ENCODE measurements around the gene UQCRHL. TPM values are rescaled to one million over a fixed set of nuclear protein-coding genes. Genes with fewer than 3 reads are reported as not detected.

The UQCRHL gene
- total RNA-seq, 1 experiment from 2014 or later: 4.9 TPM

GRCh38 chr1:15761366-15762128 is 45.9 kb downstream of the UQCRHL start:
- ChIA-PET POLR2A (ENCODE audit: unreplicated experiment) (interaction anchor here (0.6 to 0.7 kb wide), 2 partner anchors 18 to 165 kb away, joined by 5 to 8 read pairs; no protein-coding TSS in a partner anchor), CTCF (no interaction called here)
- TF ChIP-seq CTCF (conservative IDR thresholded peaks at IDR 0.05): no peak
- no peak for TF ChIP-seq EZH2 (IDR thresholded peaks at IDR 0.05; ENCODE audit: low read depth)
- Histone ChIP-seq H3K27ac (no peak overlapping the region), H3K4me2 (no peak overlapping the region), H3K4me3 (no peak overlapping the region), H3K27me3 (ENCODE audit: insufficient read depth, low read depth) (no peaks in the 10 kb centered on the region), H3F3A (ENCODE audit: insufficient read depth, low read depth) (peaks cover 11% of the 10 kb centered on the region; the same call in 1 of the 2 replicates), H2AFZ (no peak overlapping the region), H3K4me1 (replicated peaks; ENCODE audit: insufficient read depth) (peaks cover 17% of the 10 kb centered on the region), H3K36me3 (ENCODE audit: low read depth) (no peaks in the 10 kb centered on the region), H3K79me2 (ENCODE audit: low read depth) (peaks cover 13% of the 10 kb centered on the region), H3K9me3 (ENCODE audit: insufficient read depth, low read depth) (no peaks in the 10 kb centered on the region), H4K20me1 (ENCODE audit: insufficient read depth) (no peaks in the 10 kb centered on the region), H3K9me2 (ENCODE audit: insufficient read depth) (no peaks in the 10 kb centered on the region)
- no TSS peak for BruUV-seq (replicated peaks)
- no peak for DNase-seq
- intact Hi-C loops (cut with micrococcal nuclease; ENCODE audit: unreplicated experiment): no loop called here

DNA sequence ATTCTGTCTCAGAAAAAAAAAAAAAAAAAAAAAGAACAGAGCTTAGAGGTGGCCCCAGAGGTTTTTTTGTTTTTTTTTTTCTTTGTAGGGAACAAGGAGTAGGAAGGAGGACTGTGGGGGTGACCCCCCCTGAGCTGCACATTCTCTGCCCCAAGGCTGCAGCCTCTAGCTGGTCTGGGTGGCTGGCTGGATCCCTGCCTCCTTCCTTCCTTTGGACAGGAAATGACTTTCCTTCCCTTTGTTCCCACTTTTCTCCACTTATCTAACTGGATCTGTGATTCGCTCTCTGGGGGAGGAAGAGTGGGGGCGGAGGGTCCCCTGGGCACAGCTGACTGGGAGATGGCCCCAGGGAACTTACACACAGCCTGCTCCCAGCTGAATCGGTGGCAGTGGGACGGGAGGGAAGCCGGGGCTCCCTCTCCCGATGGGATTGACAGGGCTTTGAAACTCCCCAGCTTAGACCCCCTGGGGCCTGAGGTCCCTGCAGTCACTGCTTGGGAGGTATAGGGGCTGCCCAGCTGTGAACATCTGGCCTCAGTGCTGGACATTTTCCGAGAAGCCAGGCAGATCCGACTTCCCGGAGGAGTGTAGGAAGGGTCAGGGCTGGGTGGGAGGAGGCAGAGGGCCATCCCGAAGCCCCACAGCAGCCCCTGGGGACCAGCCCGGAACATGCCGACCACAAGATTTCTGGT is 46.8 kb downstream of the UQCRHL start:
- peaks cover 17% of the 10 kb centered on the region for H3K4me1 ChIP-seq (replicated peaks; ENCODE audit: insufficient read depth)
- CTCF ChIA-PET: interaction anchor here (0.6 to 0.7 kb wide), 3 partner anchors 18 to 251 kb away, joined by 3 to 5 read pairs (median 4); no protein-coding TSS in a partner anchor
- POLR2A ChIA-PET (ENCODE audit: unreplicated experiment): interaction anchor here (0.7 kb wide), 1 partner anchor 62 kb away, joined by 4 read pairs; no protein-coding TSS in a partner anchor

More for the DNA sequence above, 46.8 kb downstream of the UQCRHL start:
- Histone ChIP-seq H2AFZ (no peak overlapping the region), H3K79me2 (ENCODE audit: low read depth) (peaks cover 13% of the 10 kb centered on the region), H4K20me1 (ENCODE audit: insufficient read depth) (no peaks in the 10 kb centered on the region), H3K36me3 (ENCODE audit: low read depth) (no peaks in the 10 kb centered on the region), H3K4me3 (peak overlapping the region; percentile 72; the same call in 1 of the 2 replicates), H3K27me3 (ENCODE audit: insufficient read depth, low read depth) (no peaks in the 10 kb centered on the region), H3K27ac (peak overlapping the region; percentile 34; the same call in 1 of the 2 replicates), H3K9me3 (ENCODE audit: insufficient read depth, low read depth) (no peaks in the 10 kb centered on the region), H3K9me2 (ENCODE audit: insufficient read depth) (no peaks in the 10 kb centered on the region), H3K4me2 (peak overlapping the region; percentile 79), H3F3A (ENCODE audit: insufficient read depth, low read depth) (peaks cover 11% of the 10 kb centered on the region; the same call in 1 of the 2 replicates)
- intact Hi-C loops (cut with micrococcal nuclease; ENCODE audit: unreplicated experiment): no loop called here
- TF ChIP-seq CTCF (conservative IDR thresholded peaks at IDR 0.05): no peak
- TF ChIP-seq EZH2 (IDR thresholded peaks at IDR 0.05; ENCODE audit: low read depth): no peak
- BruUV-seq (replicated peaks): TSS peak; percentile 19
- peak in 1 of 2 experiments; percentile 41 for DNase-seq
